NCI-H1092 treated with DMSO at 0.1 percent for 48 hours (cell line): Measurements from ENCODE around the gene SLC38A4.
"Not testable (repeated sequence)": the region's sequence is repeated elsewhere in the genome, so short reads cannot be mapped to it uniquely, and the experiment has no call there.

Experiments used
- DNase-seq: peaks from one replicate; lab custom pipeline; 2025; lab: John Stamatoyannopoulos, UW

SLC38A4 gene

GRCh38 chr12:46777587-46777986, 48.2 kb downstream of the SLC38A4 start:
- DNase-seq = no peak

GRCh38 chr12:46775796-46776195, 50.0 kb downstream of the SLC38A4 start:
- DNase-seq = no peak

- DNase-seq = no peak
Observed at GRCh38 chr12:46774322-46774633, 51.5 kb downstream of the SLC38A4 start.

GRCh38 chr12:46773586-46774321, 52.0 kb downstream of the SLC38A4 start:
- no peak for DNase-seq

GRCh38 chr12:46771268-46771827, 54.4 kb downstream of the SLC38A4 start:
- no peak for DNase-seq

GRCh38 chr12:46770501-46771183, 55.2 kb downstream of the SLC38A4 start:
- no peak for DNase-seq

GRCh38 chr12:46764005-46764404, 61.8 kb downstream of the SLC38A4 start:
- no peak for DNase-seq

GRCh38 chr12:46763230-46763629, 62.6 kb downstream of the SLC38A4 start:
- no peak for DNase-seq

GRCh38 chr12:46754550-46754949, 71.2 kb downstream of the SLC38A4 start:
- DNase-seq = no peak

GRCh38 chr12:46752396-46752795, 73.4 kb downstream of the SLC38A4 start:
- no peak for DNase-seq

GRCh38 chr12:46751173-46751572, 74.6 kb downstream of the SLC38A4 start:
- no peak for DNase-seq

GRCh38 chr12:46749322-46749721, 76.5 kb downstream of the SLC38A4 start:
- no peak for DNase-seq

- DNase-seq = no peak
Observed at GRCh38 chr12:46744283-46744682, 81.5 kb downstream of the SLC38A4 start.

GRCh38 chr12:46743456-46743855, 82.3 kb downstream of the SLC38A4 start:
- DNase-seq = no peak

- not testable (repeated sequence) for DNase-seq
Observed at GRCh38 chr12:46742271-46742670, 83.5 kb downstream of the SLC38A4 start.

GRCh38 chr12:46725332-46725731, 100.5 kb downstream of the SLC38A4 start:
- no peak for DNase-seq

GRCh38 chr12:46723629-46724419, 102.0 kb downstream of the SLC38A4 start:
- no peak for DNase-seq

- peak; percentile 17 for DNase-seq
Observed at GRCh38 chr12:46722394-46723185, 103.2 kb downstream of the SLC38A4 start.

GRCh38 chr12:46718495-46718894, 107.3 kb downstream of the SLC38A4 start:
- no peak for DNase-seq

- no peak for DNase-seq
Observed at GRCh38 chr12:46717868-46718267, 107.9 kb downstream of the SLC38A4 start.

GRCh38 chr12:46717159-46717558, 108.6 kb downstream of the SLC38A4 start:
- DNase-seq = no peak
